Parathyroid adenoma (tissue), 2 donors: ENCODE results near the gene ONECUT1.

Experiments
- H2AFZ ChIP-seq: fragments of 300-600 bp; sonication (generic); one replicate; pipeline ENCODE4 v1.7.0; 2017; ENCODE audit warnings: antibody characterized with exemption, mild to moderate bottlenecking
- H3K27ac ChIP-seq: fragments of 300-600 bp; sonication (generic); one replicate; pipeline ENCODE4 v1.7.0; 2017
- H3K27me3 ChIP-seq: fragments of 300-600 bp; sonication (generic); one replicate; pipeline ENCODE4 v1.7.0; 2017; ENCODE audit warnings: low read length; ENCODE audit not compliant: control insufficient read depth, insufficient read depth
- H3K36me3 ChIP-seq: fragments of 300-600 bp; sonication (generic); one replicate; pipeline ENCODE4 v1.7.0; 2017; ENCODE audit warnings: low read length; ENCODE audit not compliant: control insufficient read depth, insufficient read depth
- H3K4me1 ChIP-seq: fragments of 300-600 bp; sonication (generic); one replicate; pipeline ENCODE4 v1.7.0; 2017; ENCODE audit warnings: control low read depth
- H3K4me2 ChIP-seq: fragments of 300-600 bp; sonication (generic); one replicate; pipeline ENCODE4 v1.7.0; 2017; ENCODE audit warnings: low read length
- H3K4me3 ChIP-seq: fragments of 300-600 bp; sonication (generic); one replicate; pipeline ENCODE4 v1.7.0; 2017; ENCODE audit warnings: low read depth, low read length
- H3K79me2 ChIP-seq: fragments of 300-600 bp; sonication (generic); one replicate; pipeline ENCODE4 v1.7.0; 2017; ENCODE audit warnings: control low read depth
- H3K9ac ChIP-seq: fragments of 300-600 bp; sonication (generic); one replicate; pipeline ENCODE4 v1.7.0; 2017; ENCODE audit warnings: mild to moderate bottlenecking
- H3K9me3 ChIP-seq: fragments of 300-600 bp; sonication (generic); one replicate; pipeline ENCODE4 v1.7.0; 2017; ENCODE audit warnings: low read length; ENCODE audit not compliant: control insufficient read depth
- CTCF ChIP-seq: fragments of 300-600 bp; sonication (generic); IDR thresholded peaks from one replicate; pipeline ENCODE4 v1.7.0; 2017; ENCODE audit warnings: antibody characterized with exemption, mild to moderate bottlenecking
- donor health status: primary hyperparathyroidism.

Gene ONECUT1

GRCh38 chr15:52804526-52805081, 14.5 kb upstream of the ONECUT1 start:
- Histone ChIP-seq H3K4me3 (no peak overlapping the region), H2AFZ (no peak overlapping the region), H3K9ac (no peak overlapping the region), H3K9me3 (no peaks in the 10 kb centered on the region), H3K27me3 (peaks cover 2% of the 10 kb centered on the region), H3K4me2 (no peak overlapping the region), H3K4me1 (no peaks in the 10 kb centered on the region), H3K79me2 (no peaks in the 10 kb centered on the region), H3K27ac (no peak overlapping the region), H3K36me3 (no peaks in the 10 kb centered on the region)
- TF ChIP-seq CTCF = no peak

GRCh38 chr15:52803467-52804306, 13.6 kb upstream of the ONECUT1 start:
- Histone ChIP-seq H3K4me3 (no peak overlapping the region), H3K27ac (no peak overlapping the region)

GRCh38 chr15:52803108-52803466, 13.0 kb upstream of the ONECUT1 start:
- H3K79me2 ChIP-seq = no peaks in the 10 kb centered on the region
- no peak overlapping the region for H3K4me2 ChIP-seq
- H3K4me3 ChIP-seq = no peak overlapping the region
- H2AFZ ChIP-seq = no peak overlapping the region
- no peaks in the 10 kb centered on the region for H3K9me3 ChIP-seq
- peaks cover 13% of the 10 kb centered on the region for H3K27me3 ChIP-seq
- TF ChIP-seq CTCF = no peak
- no peak overlapping the region for H3K9ac ChIP-seq
- H3K4me1 ChIP-seq = no peaks in the 10 kb centered on the region
- H3K36me3 ChIP-seq = no peaks in the 10 kb centered on the region
- no peak overlapping the region for H3K27ac ChIP-seq

More at GRCh38 chr15:52803467-52804306, 13.6 kb upstream of the ONECUT1 start:
- TF ChIP-seq CTCF = no peak
- no peaks in the 10 kb centered on the region for H3K79me2 ChIP-seq
- H3K27me3 ChIP-seq = peaks cover 9% of the 10 kb centered on the region
- H3K4me2 ChIP-seq = peak overlapping the region; percentile 31
- no peaks in the 10 kb centered on the region for H3K4me1 ChIP-seq
- no peak overlapping the region for H2AFZ ChIP-seq
- H3K9ac ChIP-seq = no peak overlapping the region
- H3K9me3 ChIP-seq = no peaks in the 10 kb centered on the region
- no peaks in the 10 kb centered on the region for H3K36me3 ChIP-seq

GRCh38 chr15:52802110-52802509, 12.0 kb upstream of the ONECUT1 start:
- H2AFZ ChIP-seq = no peak overlapping the region
- no peak overlapping the region for H3K4me2 ChIP-seq
- peaks cover 13% of the 10 kb centered on the region for H3K27me3 ChIP-seq
- no peaks in the 10 kb centered on the region for H3K79me2 ChIP-seq
- no peak for TF ChIP-seq CTCF
- H3K36me3 ChIP-seq = no peaks in the 10 kb centered on the region
- no peak overlapping the region for H3K9ac ChIP-seq
- no peaks in the 10 kb centered on the region for H3K4me1 ChIP-seq
- H3K9me3 ChIP-seq = no peaks in the 10 kb centered on the region
- H3K27ac ChIP-seq = no peak overlapping the region
- no peak overlapping the region for H3K4me3 ChIP-seq

- Histone ChIP-seq H3K4me2 (no peak overlapping the region), H3K36me3 (no peaks in the 10 kb centered on the region), H2AFZ (no peak overlapping the region), H3K79me2 (no peaks in the 10 kb centered on the region), H3K4me3 (no peak overlapping the region), H3K27ac (no peak overlapping the region), H3K27me3 (peaks cover 13% of the 10 kb centered on the region), H3K9me3 (no peaks in the 10 kb centered on the region), H3K4me1 (no peaks in the 10 kb centered on the region), H3K9ac (no peak overlapping the region)
- no peak for TF ChIP-seq CTCF
These were observed 11.6 kb upstream of the ONECUT1 start for GRCh38 chr15:52801748-52802085.
